ENCODE measurements around the gene PPP2R2D.

PPP2R2D gene

DNA sequence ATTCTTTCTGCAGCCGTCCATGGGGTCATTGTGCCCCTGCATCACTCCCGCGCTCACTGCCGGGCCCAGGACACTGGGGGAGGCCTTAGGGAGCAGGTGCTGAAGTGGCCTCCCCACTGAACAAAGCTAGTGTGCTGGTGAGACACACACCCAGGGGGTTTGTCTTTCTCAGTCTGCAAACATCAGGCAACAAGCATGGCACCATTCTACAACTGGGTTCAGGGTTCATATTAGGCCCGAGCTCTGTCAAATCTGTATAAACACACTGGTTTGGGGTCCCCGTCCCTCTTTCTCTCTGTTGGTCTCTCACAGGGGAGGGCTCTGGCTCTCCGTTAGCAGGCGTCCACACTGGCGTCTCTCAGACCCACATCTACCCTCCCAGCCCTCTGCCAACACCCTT is 11.1 kb upstream of the PPP2R2D start:
- no peak for DNase-seq (ENCODE audit: low read depth)

DNA sequence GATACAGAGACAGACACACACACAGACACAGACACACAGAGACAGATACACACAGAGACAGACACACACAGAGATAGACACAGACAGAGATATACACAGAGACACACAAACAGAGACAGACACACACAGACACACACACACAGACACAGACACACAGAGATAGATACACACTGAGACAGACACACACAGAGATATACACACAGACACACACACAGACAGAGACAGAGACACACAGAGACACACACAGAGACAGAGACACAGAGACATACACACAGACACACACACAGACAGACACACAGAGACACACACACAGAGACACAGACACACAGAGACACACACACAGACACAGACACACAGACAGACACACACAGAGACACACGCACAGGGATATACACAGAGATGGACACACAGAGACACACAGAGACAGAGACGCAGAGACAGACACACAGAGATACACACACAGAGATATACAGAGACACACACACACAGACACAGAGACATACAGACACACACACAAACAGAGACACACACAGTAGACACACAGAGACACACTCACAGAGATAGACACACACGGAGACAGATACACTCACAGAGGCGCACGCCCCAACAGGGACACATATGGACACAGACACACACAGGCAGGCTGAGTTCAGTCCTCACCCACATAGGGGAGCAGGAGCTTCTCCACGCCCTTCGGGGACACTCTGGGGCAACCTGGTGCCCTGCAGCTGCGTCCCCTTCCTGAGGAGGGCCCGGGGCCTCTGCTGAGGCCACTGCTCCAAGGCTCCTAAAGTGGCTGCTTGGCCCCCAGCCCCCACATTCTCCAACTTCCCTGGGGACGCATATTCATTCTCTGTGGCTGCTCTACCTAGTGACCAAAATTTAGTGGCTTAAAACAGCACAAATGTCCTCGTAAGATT is 10.3 kb upstream of the PPP2R2D start:
- DNase-seq (ENCODE audit: low read depth), result no peak

DNA sequence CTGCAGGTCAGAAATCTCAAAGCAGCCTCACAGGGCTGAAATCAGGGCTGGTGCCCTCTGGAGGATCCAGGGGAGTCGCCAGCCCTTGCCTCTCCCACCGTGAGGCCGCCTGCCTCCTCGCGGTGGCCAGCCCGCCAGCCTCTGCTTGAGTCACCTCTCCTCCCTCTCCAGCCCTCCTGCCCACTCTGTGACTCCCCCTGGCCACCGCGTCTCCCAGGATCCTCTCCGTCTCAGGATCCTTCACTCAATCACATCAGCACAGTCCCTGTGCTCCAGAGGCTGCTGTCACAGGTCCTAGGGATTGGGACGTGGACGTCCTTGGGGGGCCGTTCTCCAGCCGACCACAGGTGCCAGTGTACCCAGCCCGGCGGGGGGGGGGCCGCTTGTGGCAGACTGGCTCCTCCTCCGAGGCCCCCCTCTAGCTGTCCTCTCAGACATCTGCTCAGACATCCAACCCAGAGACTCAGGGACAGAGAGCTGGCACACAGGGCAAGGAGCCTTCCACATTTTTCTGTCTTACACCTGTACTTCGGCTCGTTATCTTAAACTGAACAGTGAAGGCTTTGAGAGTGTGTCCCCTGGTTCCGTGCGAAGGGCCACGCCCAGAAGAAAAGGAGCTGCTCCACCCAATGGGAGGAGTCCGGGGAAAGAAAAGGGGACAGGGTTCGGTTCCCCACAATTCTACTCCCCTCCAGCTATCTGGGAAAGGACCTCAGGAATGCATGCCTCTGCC is 9.4 kb upstream of the PPP2R2D start:
- DNase-seq (ENCODE audit: low read depth), result no peak

DNA sequence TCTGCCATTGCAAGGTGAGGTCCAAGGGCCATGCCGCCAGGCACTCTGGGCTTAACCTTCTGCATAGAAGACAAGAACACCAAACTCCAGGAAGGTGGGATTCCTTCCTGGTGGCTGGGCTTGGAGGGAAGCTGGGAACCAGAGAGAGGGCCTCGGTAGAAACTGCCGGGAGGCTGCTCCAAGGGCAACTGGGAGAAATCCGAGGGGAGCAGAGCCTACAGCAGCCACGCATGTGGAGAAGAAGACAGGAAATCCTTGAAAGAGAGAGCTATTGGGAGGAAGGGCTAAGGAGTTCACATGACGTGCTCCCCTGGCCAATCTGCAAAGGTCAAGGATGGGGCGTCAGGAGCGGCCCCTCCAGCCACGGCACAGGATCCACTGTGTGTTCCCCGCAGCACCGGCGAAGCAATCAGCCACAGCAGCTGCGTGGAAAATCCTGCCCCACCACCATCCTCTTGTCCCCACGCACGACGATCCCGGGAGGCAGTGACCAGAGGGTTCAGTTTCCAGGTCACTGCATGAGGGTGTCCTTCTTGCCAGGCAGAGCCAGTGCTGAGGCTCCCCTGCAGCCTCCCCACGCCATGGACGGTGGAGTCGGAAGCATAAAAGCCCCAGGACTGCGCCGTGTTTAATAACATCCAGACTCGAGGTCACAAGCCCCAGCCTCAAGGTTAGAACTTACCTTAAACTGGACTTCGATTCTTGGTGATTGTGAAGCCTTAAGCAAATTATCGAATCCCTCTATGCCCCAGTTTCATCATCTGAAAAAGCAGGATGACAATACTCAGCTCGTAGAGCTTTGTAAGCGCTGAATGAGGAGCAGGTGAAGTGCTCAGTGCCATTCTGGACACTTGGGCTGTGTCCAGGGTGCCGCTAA is 8.6 kb upstream of the PPP2R2D start:
- no peak for DNase-seq (ENCODE audit: low read depth)

DNA sequence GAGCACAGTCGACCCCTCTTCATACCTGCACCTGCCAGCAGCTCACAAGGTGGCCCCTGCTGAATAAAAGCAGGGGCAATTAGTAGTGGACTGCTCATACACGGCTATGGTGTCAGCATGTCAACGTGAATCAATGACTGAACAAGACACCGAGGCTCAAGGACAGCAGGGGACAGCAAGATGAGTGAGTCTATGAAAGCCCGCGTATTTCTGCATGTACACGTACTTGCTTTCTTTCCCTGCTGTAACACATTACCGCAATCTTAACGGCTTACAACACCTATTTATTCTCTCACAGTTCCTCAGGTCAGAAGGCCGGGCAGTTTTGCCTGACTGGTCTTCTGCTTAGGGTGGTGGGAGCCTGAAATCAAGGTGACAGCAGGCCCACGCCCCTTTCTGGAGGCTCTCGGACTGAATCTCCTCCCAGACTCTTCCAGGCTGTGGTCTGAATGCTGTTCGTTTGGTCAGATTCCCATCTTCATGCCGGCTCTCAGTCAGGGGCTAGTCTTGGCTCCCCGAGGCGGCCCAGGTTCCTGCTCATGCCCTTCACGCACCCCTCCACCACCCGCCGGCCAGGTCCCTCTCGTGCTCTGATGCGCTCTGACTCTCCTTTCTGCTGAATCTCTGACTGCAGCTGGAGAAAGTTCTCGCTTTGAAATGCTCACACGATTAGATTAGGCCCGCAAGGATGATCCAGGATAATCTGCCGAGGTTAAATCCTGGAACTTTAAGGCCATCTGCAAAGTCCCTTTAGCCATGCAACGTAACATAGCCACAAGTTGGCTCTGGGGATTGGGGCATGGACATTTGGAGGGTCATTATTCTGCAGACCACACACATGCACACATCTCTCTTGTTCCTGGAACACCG is 7.8 kb upstream of the PPP2R2D start:
- DNase-seq (ENCODE audit: low read depth), result no peak

DNA sequence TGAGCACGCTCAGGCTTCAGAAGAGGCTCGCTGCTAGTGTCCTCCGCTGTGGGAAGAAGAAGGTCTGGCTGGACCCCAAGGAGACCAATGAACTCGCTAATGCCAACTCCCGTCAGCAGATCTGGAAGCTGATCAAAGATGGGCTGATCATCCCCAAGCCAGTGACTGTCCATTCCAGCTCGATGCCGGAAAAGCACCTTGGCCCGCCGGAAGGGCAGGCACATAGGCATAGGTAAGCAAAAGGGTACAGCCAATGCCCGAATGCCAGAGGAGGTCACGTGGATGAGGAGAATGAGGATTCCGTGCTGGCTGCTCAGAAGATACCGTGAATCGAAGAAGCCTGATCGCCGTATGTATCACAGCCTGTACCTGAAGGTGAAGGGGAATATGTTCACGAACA is 5.7 kb upstream of the PPP2R2D start:
- DNase-seq (ENCODE audit: low read depth), result no peak

DNA sequence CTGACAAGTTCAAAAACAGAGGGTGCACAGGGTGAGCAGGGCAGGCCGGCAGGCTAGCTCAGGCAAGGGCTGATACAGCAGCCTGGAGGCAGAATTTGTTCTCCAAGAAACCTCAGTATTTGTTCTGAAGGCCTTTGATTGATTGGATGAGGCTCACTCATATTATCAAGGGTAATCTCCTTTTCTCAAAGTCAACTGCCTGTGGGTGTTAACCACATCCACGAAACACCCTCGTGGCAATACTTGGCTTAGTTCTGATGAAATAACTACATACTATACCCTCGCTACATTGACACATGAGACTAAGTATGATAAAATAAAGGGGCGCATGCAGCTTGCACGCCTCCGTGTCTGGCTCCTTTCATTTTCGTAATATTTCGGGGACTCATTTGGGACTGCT is 4.4 kb upstream of the PPP2R2D start:
- DNase-seq (ENCODE audit: low read depth), result no peak

DNA sequence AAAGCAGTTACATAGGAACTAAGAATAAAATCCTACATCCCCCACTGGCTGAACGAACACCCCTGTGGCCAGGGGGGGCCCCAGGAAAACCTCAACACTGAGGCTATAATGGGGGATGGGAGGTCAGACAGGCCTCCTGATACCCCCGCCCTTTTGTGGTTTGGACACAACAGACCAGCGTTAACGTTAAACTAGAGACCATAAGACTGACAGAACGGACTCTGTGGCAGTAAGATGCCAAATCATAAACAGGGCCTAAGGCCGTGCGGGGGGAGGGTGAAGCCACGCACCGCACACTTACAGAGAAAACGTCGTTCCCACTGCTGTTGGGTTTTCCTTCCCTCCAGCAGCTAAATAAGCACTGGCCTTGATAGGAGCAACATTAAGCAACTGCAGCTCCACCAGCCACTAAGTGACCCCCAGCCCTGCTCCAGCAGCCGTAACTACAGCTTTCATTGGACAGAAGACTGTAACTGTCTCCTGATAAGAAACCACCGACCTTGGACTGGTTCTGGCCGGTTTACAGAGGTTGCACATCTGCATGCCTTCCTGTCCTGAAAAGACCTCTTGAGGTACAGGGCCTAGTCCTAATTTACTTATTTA is 3.4 kb upstream of the PPP2R2D start:
- no peak for DNase-seq (ENCODE audit: low read depth)

DNA sequence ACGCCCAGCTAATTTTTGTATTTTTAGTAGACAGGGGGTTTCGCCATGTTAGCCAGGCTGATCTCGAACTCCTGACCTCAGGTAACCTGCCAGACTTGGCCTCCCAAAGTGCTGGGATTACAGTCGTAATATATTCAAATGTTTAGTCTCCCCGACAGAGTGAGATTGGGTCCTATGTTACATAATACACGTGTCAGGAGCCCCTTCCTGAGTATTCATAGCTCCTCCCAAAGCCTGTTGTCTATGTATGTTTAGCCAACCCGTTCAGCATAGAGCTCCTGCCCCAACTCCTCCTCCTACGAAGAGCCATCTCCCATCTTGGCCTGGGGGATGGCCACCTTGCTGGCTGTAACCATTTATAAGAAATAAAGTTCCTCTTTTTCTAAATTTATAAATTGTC is 2.7 kb upstream of the PPP2R2D start:
- DNase-seq (ENCODE audit: low read depth), result no peak

DNA sequence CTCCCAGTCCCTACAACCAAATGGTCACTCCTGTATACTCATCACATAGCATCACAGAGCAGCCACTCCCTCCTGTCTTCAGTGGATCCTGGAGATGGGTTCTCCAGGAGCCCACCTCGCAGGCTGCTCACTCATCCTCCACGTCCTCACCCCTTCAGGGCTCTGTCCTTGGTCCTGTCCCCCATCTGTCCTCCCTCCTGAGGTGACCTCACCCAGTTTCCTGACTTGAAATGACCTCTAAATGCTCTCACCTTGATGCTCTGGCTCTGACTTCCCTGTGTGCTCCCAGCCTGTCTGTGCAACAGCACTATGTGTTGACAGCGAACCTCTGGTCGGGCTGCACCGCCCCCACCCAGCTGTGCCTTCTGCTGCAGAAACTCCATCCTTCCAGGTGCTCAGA is 2.1 kb upstream of the PPP2R2D start:
- no peak for DNase-seq (ENCODE audit: low read depth)

DNA sequence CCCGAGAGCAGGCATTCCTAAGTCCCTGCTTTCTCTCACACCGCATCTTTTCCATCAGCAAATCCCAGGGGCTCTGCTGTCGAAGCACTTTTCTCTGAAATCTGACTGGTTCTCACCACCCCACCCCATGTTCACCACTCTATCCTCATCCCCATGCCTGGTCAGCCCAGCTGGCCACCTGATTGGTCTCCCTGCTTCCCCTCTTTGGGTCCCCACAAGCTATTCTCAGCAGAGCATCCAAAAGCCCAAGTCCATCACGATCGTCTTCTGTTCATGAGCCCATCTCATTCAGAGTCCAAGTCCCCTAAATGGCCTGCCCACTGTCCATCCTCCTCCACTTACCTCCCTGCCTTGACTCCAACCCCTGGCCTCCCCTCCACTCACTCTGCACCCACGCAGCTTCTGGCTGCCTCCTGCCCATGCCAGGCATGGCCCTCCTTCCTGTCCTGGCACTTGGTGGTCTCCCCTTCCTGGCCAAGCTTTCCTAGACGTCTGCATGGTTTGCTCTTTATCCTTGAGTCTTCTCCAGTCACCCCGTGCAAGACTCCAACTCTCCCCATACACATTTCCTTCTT is 1.6 kb upstream of the PPP2R2D start:
- DNase-seq (ENCODE audit: low read depth), result no peak

DNA sequence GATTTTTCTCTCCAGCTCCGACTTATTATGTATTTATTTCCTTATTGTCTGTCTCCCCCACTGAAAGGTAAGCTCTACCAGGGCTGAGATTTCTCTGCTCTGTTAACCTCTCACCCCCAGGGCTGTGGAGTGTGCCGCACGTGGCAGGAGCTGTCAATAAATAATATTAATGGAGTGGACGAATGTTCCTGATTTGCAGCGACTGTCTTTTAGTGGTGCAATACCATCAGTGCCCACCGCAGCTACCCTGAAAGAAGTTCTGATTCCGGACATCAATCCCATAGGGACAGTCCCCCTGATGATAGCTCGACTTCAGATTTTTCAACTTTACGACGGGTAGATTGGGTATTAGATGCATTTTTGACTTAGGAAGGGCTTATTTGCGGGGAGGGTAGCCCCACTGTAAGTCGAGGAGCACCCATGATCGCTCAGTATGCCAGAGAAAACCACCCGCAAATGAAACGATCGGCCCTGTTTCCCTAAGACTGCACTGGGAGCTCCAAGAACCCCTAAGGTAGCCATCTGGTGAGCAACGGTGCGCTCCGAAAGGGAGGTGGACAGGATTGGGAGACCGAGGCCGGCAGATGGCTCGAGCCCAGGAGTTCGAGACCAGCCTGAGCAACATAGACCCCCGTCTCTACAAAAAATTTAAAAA is 986 bp upstream of the PPP2R2D start:
- DNase-seq (ENCODE audit: low read depth), result no peak

DNA sequence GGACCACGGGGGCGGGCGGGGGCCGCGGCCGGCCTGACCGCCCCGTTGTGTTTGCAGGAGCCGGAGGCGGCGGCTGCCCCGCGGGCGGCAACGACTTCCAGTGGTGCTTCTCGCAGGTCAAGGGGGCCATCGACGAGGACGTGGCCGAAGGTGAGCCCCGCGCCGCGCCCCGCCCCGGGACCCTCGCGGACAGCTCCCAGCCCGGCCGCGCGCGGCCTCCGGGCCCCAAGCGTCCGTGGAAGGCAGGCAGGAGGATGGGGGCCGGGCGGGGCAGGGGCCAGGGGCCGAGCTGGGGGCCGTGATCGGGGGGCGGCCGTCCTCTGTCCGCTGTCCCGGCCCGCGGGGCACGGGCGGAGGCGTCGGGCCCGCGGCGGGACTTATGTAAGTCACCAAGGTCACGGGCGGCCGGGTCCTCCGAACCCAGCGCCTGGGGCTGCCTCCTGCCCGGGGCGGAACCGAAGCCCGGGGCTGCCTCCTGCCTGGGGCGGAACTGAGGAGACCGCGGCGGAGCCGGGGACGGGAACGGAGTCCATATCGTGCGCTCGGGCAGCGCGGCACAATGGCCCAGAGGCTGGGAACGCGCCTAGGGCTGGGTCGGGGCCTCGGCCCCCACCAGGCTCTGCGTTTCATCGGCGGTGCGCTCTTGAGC is 497 bp downstream of the PPP2R2D start:
- no peak for DNase-seq (ENCODE audit: low read depth)

DNA sequence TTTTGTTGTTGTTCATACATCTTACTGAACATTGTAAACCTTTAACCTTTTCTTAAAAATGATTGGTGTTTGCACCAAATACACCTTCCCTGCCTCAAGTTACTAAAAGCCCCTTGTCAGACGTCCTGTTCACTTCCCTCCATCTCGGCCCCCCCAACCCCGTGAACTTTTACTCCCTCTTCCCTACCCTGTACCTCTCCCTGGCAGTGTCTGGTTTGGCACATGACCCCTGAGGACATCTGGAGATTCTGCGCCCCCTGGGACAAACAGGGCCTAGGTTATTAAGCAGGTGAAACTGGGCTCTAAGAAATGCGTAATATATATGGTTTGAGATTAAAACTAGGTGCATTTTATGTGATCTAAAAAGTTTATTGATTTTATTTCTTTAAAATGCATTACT is 1.4 kb downstream of the PPP2R2D start:
- no peak for DNase-seq (ENCODE audit: low read depth)

DNA sequence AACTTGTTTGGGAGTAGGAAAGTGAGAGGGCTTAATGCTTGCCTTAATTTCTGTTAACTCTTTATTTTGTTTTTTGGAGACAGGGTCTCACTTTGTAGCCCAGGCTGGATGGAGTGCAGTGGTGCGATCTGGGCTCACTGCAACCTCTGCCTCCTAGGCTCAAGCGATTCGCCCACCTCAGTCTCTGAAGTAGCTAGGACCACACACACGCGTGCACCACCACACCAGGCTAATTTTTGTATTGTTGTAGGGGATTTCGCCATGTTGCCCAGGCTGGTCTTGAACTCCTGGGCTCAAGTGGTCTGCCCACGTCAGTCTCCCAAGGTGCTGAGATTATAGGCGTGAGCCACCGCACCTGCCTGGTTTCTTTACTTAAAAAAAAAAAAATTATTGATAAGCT is 1.9 kb downstream of the PPP2R2D start:
- DNase-seq (ENCODE audit: low read depth), result no peak

DNA sequence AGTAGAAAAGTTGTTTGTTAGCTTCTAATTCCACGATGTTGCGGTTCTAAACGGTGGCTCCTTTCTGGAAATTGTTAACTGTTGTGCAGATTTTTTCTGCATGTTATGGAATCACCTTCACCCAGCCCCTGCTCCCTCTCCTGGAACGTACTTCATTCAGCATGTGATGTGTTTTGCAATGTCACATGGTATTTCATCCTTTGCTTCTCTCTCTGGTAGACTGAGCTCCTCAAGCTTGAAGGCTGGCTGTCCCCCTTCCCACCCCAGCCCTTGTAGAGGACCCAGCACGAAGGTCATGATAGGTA is 4.4 kb downstream of the PPP2R2D start:
- no peak for DNase-seq (ENCODE audit: low read depth)

DNA sequence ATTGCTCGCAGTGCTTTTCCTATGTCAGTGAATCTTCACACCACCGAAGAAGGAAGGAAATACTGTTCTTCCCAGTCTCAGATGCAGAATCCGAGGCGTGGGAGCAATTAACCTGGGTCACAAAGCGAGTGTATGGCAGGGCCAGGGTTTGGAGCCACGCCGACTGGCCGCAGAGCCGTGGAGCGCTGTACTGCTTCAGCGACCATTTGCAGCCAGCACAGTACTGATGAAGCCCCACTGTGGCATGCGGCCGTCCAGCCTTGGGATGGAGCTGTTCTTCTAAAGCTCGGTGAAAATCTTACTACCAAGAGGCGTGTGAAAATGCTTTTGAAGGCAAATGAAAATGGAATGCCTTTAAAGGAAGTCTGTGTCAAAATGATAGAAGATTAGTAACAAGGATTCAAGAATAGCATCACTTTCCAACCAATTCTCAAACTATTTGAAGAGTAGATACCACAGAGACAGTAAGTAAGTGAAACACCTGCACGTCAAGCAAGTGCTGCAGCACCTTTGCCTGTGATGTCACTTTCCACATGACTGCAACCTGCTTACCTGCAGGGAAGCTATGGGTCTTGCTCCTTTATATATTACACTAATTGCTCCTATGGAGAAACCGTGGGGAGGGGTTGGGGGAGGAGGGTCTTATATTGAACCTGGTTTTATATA is 4.9 kb downstream of the PPP2R2D start:
- DNase-seq (ENCODE audit: low read depth), result no peak

DNA sequence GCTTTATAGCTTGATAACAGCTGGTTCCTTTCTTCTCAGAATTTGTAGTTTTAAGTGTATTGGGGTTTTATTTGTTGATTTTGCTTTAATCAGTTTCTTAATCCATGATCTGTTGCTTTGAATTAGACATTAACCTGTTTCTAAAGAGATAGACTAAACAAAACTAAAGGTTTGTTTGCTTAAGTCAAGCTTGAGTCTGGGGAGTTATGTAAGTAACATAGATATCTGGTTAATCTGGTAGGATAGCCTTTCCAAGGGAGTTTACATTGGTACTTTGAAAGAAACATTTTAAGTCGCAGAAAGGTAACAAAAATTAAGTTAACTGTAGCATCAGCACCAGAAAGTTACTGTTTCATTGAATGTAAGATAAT is 5.4 kb downstream of the PPP2R2D start:
- no peak for DNase-seq (ENCODE audit: low read depth)

DNA sequence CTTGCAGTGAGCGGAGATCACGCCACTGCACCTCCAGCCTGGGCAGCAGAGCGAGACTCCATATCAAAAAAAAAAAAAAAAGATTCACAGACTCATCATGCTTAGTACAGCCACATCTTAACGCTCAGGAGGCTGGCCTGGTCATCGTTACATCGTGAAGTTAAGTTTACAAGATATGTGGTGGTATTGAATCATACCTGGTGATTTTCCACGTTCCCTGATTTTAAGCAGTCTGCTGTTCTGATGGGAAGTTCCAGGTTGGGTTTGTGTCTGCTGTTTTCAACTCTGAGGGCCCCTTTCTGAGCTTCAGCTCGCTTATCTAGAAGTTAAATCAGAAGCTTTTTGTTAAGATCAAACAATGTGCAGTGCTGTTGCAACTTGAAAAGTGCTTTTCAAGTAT is 6.9 kb downstream of the PPP2R2D start:
- DNase-seq (ENCODE audit: low read depth), result no peak

Data from GM04503 (cell line).